ENCODE data around the gene SNX24. TPM values are rescaled to one million over a fixed set of nuclear protein-coding genes. Genes with fewer than 3 reads are reported as not detected.

Gene SNX24
- total RNA-seq, 1 experiment from 2014 or later, result 13.9 TPM

GRCh38 chr5:123001808-123002207 is 156.4 kb downstream of the SNX24 start:
- Histone ChIP-seq H4K5ac (ENCODE audit: insufficient read length, low read depth, low read length) (no peak overlapping the region), H3K79me1 (ENCODE audit: insufficient read depth, low read depth, low read length, poor library complexity, severe bottlenecking) (no peaks in the 10 kb centered on the region), H3K18ac (ENCODE audit: insufficient read length, low read depth, low read length) (no peak overlapping the region), H4K20me1 (ENCODE audit: control insufficient read depth, insufficient read depth, insufficient read length) (no peaks in the 10 kb centered on the region), H3K4me2 (ENCODE audit: insufficient read depth, insufficient read length, low read length) (no peak overlapping the region), H2BK15ac (ENCODE audit: low read depth, low read length) (no peak overlapping the region), H3K4me1 (ENCODE audit: insufficient read depth, low read length) (peaks cover 8% of the 10 kb centered on the region; the same call in 1 of the 2 replicates), H2BK20ac (ENCODE audit: low read depth, low read length, poor library complexity, severe bottlenecking) (no peak overlapping the region), H3K27me3 (ENCODE audit: insufficient read depth, low read length) (no peaks in the 10 kb centered on the region), H3K27ac (ENCODE audit: insufficient read length, low read depth, low read length) (no peak overlapping the region), H4K8ac (replicated peaks; ENCODE audit: insufficient read length, low read depth, low read length) (no peak overlapping the region), H3K56ac (ENCODE audit: insufficient read length, low read depth, low read length) (no peak overlapping the region), H2BK120ac (ENCODE audit: low read depth, low read length, poor library complexity, severe bottlenecking) (no peak overlapping the region), H3K23me2 (ENCODE audit: insufficient read length, low read depth, low read length, poor library complexity, severe bottlenecking) (no peaks in the 10 kb centered on the region), H2AK5ac (ENCODE audit: insufficient read length, low read length) (no peak overlapping the region), H3K4ac (ENCODE audit: low read depth, low read length) (no peak overlapping the region), H2AFZ (ENCODE audit: low read length) (no peak overlapping the region), H3K23ac (ENCODE audit: insufficient read length, low read depth, low read length) (no peak overlapping the region), H2BK5ac (ENCODE audit: insufficient read length, low read length) (no peak overlapping the region), H3K9me3 (ENCODE audit: control insufficient read depth, low read depth, low read length) (no peaks in the 10 kb centered on the region), H3K9ac (ENCODE audit: extremely low read depth, insufficient read length, low read length) (no peak overlapping the region), H3K14ac (ENCODE audit: insufficient read depth, low read length) (no peak overlapping the region), H3T11ph (ENCODE audit: low read length) (no peak overlapping the region), H4K91ac (ENCODE audit: insufficient read length, low read depth, low read length) (no peak overlapping the region), H3K79me2 (ENCODE audit: insufficient read depth, low read length) (no peaks in the 10 kb centered on the region), H2BK12ac (ENCODE audit: insufficient read length, low read depth, low read length) (no peak overlapping the region)
- TF ChIP-seq CTCF (conservative IDR thresholded peaks at IDR 0.05), result no peak
- no peak overlapping the region for H3K4me3 Mint-ChIP-seq
- H3K27me3 Mint-ChIP-seq (ENCODE audit: low read depth), result no peaks in the 10 kb centered on the region
- peaks cover 15 to 22% of the 10 kb centered on the region in 2 experiments for H3K4me1 Mint-ChIP-seq
- H3K36me3 Mint-ChIP-seq (ENCODE audit: insufficient read depth in 1 of 3, low read depth in 3 of 3), result no peaks in the 10 kb centered on the region
- no CpG with 5 or more reads among the region's 7 CpGs for WGBS (ENCODE audit: extremely low coverage, insufficient read length, low lambda C conversion rate)
- no peak overlapping the region for H3K27ac Mint-ChIP-seq
- DNase-seq, result no peak
- no peaks in the 10 kb centered on the region for H3K9me3 Mint-ChIP-seq
